Posterior cingulate gyrus (tissue), 11 donors: Measurements from ENCODE around the gene CHADL.
A peak's percentile ranks its signal among the peaks of the same experiment; 100 is the strongest.
"Not testable (repeated sequence)": the region's sequence is repeated elsewhere in the genome, so short reads cannot be mapped to it uniquely, and the experiment has no call there.

Experiments used
- DNase-seq, 10 donors: peaks; one replicate each; pipeline versions ENCODE4 v3.0.0 to v3.0.0-alpha.2; 2020 to 2021; ENCODE audit warnings: mixed read lengths in 3 of 10
- intact Hi-C: fragments of 100-400 bp; cut with DNase I; formaldehyde crosslinking; loops from one replicate; pipeline ENCODE4 v1.15.1; 2023

Gene CHADL

GRCh38 chr22:41197038-41197972 is 43.4 kb downstream of the CHADL start:
- peak; percentile 73 to 98 (median 85) for DNase-seq
- intact Hi-C loops = loop anchor here (5.0 kb wide), 2 partner anchors 105 to 245 kb away; partner anchors contain the start of genes EP300 and RBX1

- peak in 1 of 10 donors; percentile 24 for DNase-seq
- intact Hi-C loops = no loop called here
Measured at GRCh38 chr22:41193829-41194228, 46.9 kb downstream of the CHADL start.

GRCh38 chr22:41191467-41191866 is 49.3 kb downstream of the CHADL start:
- intact Hi-C loops = no loop called here
- DNase-seq = no peak

- intact Hi-C loops = no loop called here
- DNase-seq = no peak
Measured at GRCh38 chr22:41184679-41185078, 56.1 kb downstream of the CHADL start.

GRCh38 chr22:41181349-41182241 is 59.1 kb downstream of the CHADL start:
- intact Hi-C loops = no loop called here
- DNase-seq = no peak

- intact Hi-C loops = no loop called here
- no peak for DNase-seq
Measured at GRCh38 chr22:41180926-41181325, 59.8 kb downstream of the CHADL start.

GRCh38 chr22:41180362-41180761 is 60.4 kb downstream of the CHADL start:
- intact Hi-C loops, DNase-seq: not testable (repeated sequence)
